Measurements from ENCODE around the gene CBARP. TPM values are rescaled to one million over a fixed set of nuclear protein-coding genes. Genes with fewer than 3 reads are reported as not detected.
A peak's percentile ranks its signal among the peaks of the same experiment; 100 is the strongest.

The CBARP gene
- total and polyA plus RNA-seq, 9 donors = 0.45 to 21.1 (median 1.6) TPM; not detected in 1

DNA sequence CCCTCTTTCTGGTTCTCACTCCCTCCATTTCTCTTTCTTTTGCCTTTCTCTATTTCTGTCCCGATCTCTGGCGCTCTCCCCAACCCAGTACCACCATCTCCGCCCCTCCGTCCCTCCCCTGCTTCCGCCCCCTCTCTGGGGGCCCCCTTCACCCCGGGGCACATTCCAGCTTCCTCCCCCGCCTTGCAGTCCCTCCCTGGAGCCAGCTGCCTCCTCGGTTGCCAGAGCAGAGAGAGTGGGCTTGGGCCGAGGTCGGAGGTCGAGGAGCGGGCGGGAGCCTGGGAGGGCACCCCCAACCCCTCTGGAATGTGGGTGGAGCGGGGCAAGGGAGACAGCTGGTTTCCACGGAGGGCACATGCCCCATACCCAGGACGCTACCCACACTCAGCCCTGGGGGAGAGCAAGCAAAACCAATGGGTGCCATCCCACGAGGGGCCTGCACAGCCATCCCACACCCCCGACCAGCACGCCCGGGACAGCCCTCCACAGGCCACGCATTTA, 24.9 kb upstream of the CBARP start:
- no peaks in the 10 kb centered on the region for H3K27me3 ChIP-seq
- TF ChIP-seq POLR2A (IDR thresholded peaks at IDR 0.05) = no peak
- TF ChIP-seq, protein P1, sequence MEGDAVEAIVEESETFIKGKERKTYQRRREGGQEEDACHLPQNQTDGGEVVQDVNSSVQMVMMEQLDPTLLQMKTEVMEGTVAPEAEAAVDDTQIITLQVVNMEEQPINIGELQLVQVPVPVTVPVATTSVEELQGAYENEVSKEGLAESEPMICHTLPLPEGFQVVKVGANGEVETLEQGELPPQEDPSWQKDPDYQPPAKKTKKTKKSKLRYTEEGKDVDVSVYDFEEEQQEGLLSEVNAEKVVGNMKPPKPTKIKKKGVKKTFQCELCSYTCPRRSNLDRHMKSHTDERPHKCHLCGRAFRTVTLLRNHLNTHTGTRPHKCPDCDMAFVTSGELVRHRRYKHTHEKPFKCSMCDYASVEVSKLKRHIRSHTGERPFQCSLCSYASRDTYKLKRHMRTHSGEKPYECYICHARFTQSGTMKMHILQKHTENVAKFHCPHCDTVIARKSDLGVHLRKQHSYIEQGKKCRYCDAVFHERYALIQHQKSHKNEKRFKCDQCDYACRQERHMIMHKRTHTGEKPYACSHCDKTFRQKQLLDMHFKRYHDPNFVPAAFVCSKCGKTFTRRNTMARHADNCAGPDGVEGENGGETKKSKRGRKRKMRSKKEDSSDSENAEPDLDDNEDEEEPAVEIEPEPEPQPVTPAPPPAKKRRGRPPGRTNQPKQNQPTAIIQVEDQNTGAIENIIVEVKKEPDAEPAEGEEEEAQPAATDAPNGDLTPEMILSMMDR (IDR thresholded peaks at IDR 0.05) = no peak
- TF ChIP-seq EP300 (IDR thresholded peaks at IDR 0.05) = no peak
- DNase-seq = peak; percentile 42 to 62 (median 61)

DNA sequence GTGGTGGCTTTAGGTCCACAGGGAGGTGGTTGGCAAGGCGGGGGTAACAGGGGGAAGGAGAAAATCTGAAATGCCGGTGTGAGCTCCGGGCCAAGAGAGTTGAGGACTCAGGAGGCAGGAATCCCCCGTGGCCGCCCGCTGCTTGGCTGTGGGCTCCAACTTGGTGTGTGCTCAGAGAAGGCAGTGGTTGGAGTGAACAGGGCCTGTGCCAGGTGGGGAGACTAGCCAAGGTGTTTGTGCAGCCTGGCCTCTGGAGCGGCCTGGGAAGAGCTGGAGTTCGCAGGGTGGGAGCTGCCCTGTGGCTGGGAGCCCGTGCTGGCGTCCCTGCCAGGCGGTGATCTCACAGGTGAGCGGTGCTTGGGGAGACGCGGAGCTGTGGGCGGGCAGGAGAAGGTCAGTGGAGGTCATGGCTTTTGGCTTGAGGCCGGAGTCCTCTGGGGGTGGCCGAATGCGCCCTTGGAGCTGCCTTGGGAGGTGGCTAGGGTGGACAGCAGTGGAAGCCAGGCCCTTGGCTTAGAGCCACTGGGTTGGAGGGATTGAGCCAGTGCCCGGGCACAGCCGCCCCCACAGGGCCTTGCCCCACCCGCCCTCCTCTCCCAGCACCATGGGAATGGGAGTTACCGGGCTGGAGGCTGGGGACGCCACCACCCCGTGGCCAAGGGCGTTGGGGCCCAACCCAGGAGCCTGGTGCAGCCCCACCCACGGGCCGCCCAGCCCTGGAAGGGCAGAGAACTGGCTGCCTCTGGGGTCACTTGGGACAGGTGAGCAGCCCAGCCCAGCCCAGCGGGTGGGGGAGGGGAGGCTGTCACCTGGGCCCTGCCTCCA, 24.2 kb upstream of the CBARP start:
- intact Hi-C loops (cut with DNase I) = no loop called here
- WGBS, 3 donors = 22 to 33% (median 30%) methylated on average over 27 to 28 of the region's 28 CpGs

More for the DNA sequence above, 24.9 kb upstream of the CBARP start:
- Histone ChIP-seq H3K9me3 (no peaks in the 10 kb centered on the region), H3K4me1 (ENCODE audit: insufficient read depth) (peaks cover 43% of the 10 kb centered on the region), H3K4me3 (no peak overlapping the region), H3K36me3 (no peaks in the 10 kb centered on the region), H3K27ac (peak overlapping the region; percentile 84 to 91)
- intact Hi-C loops (cut with DNase I) = no loop called here
- WGBS, 3 donors = 55 to 64% (median 59%) methylated on average over 19 to 21 of the region's 21 CpGs

DNA sequence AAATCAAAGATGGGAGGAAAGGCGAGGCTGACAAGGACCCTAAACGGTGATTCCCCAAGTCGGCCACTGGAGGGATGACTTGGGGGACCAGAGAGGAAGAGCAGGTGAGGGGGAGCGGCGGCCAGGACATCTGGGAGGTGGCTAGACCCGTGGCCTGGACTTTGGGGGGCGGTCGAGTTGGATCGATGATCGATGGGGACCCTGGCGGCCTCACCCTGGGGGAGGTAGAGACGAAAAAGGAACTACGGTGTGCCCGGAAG, 23.7 kb upstream of the CBARP start:
- Histone ChIP-seq H3K4me1 (ENCODE audit: insufficient read depth) (peaks cover 40% of the 10 kb centered on the region), H3K27me3 (no peaks in the 10 kb centered on the region), H3K27ac (peak overlapping the region; percentile 84 to 91), H3K9me3 (no peaks in the 10 kb centered on the region), H3K4me3 (peak overlapping the region; percentile 52), H3K36me3 (no peaks in the 10 kb centered on the region)
- intact Hi-C loops (cut with DNase I) = no loop called here
- TF ChIP-seq EP300 (IDR thresholded peaks at IDR 0.05) (no peak), POLR2A (IDR thresholded peaks at IDR 0.05) (no peak)
- TF ChIP-seq, protein P1 (IDR thresholded peaks at IDR 0.05) = no peak
- 22 to 32% (median 25%) methylated on average over 14 of the region's 14 CpGs for WGBS, 3 donors
- peak in 2 of 5 donors; percentile 64 to 68 for DNase-seq

More for the DNA sequence above, 24.2 kb upstream of the CBARP start:
- H3K27ac ChIP-seq = peak overlapping the region; percentile 84 to 91
- no peaks in the 10 kb centered on the region for H3K9me3 ChIP-seq
- H3K27me3 ChIP-seq = no peaks in the 10 kb centered on the region
- TF ChIP-seq POLR2A (IDR thresholded peaks at IDR 0.05) = no peak
- TF ChIP-seq, protein P1 (IDR thresholded peaks at IDR 0.05) = no peak
- H3K4me1 ChIP-seq (ENCODE audit: insufficient read depth) = peaks cover 40% of the 10 kb centered on the region
- H3K4me3 ChIP-seq = peak overlapping the region; percentile 52
- peak; percentile 67 to 83 (median 79) for DNase-seq
- no peaks in the 10 kb centered on the region for H3K36me3 ChIP-seq

DNA sequence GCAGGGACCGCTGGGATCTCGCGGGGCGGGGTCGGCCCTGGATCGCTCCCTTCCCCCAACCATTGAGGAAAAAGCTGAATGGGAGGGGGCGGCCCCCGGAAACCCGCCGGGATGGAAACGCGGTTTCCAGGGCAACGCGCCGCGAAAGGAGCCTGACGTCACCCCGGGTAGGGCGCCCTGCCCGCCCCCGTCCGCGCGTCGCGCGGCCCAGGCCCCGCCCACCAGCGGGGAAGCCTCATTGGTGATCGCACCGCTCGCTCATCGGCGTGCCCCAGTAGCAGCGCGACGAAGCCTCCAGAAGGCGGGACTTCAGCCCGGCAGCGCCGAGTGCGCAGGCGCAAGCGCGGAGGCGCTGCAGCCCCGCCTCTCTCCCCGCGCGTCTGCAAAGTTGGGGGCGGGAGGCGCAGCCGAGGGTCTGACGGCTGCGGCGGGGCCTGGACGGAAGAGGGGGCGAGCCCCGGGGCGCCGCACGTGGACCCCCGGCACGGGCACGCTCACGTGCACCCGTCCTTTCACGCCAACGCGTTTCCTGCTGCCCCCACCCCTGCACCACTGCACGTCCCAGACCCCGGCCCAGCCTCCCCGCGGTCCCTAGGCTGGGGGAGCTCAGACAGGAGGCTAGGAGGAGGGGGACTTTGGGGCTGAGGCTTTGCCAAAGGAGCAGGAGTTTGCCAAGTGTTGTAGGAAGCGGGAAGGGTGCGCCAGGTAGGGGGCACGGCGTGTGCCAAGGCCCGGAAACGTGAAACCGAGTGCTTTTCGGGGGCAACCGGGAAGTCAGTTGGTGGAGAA, 23.1 kb upstream of the CBARP start:
- H3K4me1 ChIP-seq (ENCODE audit: insufficient read depth) = peaks cover 37% of the 10 kb centered on the region
- peak; percentile 97 to 99 (median 98) for DNase-seq
- H3K36me3 ChIP-seq = no peaks in the 10 kb centered on the region
- H3K27me3 ChIP-seq = no peaks in the 10 kb centered on the region
- 1 to 2% (median 1%) methylated on average over 65 to 82 of the region's 83 CpGs for WGBS, 3 donors
- TF ChIP-seq POLR2A (IDR thresholded peaks at IDR 0.05) (peak; percentile 51), EP300 (IDR thresholded peaks at IDR 0.05) (peak; percentile 72)
- TF ChIP-seq, protein P1 (IDR thresholded peaks at IDR 0.05) = peak in 1 of 3 donors; percentile 5
- peak overlapping the region; percentile 89 to 91 for H3K27ac ChIP-seq
- no peaks in the 10 kb centered on the region for H3K9me3 ChIP-seq
- intact Hi-C loops (cut with DNase I) = no loop called here
- peak overlapping the region; percentile 52 for H3K4me3 ChIP-seq

Data from ovary (tissue), 9 donors.